HCT116 (cell line): Measurements from ENCODE around the gene GHDC. TPM values are rescaled to one million over a fixed set of nuclear protein-coding genes. Genes with fewer than 3 reads are reported as not detected.

Experiments
- ATAC-seq: fragments of 200-7000 bp; cut with Tn5 transposase; 2 replicates; pipeline ENCODE4 v1.9.1; 2020; ENCODE audit warnings: mild to moderate bottlenecking, moderate library complexity
- BruUV-seq: library from RNA; stranded (reverse); fragments of 400-500 nt; replicated peaks from 2 replicates; lab custom pipeline; 2021; lab: Mats Ljungman, UMichigan
- CTCF ChIA-PET: fragments of 300-600 bp; sonication (Branson Sonifier 250); formaldehyde crosslinking; loops from one replicate; lab custom pipeline; 2021; ENCODE audit warnings: antibody characterized with exemption; lab: Charles Lee
- POLR2A ChIA-PET: fragments of 300-600, 350-600 bp; sonication (Branson Sonifier 250); formaldehyde crosslinking; loops from one replicate; lab custom pipeline; 2021; ENCODE audit warnings: antibody characterized with exemption; lab: Charles Lee
- RAD21 ChIA-PET, 2 experiments: fragments of 300-600 bp; sonication (Branson Sonifier 250); formaldehyde crosslinking; loops; one replicate each; lab custom pipeline; 2023; ENCODE audit warnings: low total read pairs in 2 of 2; ENCODE audit not compliant: uncharacterized antibody in 2 of 2, unreplicated experiment in 2 of 2, low non-redundant PET in 1 of 2; lab: Charles Lee
- DNase-seq: peaks from one replicate; pipeline ENCODE4 v3.0.0-alpha.2; 2010; ENCODE audit warnings: low read depth, low spot score
- H2AFZ ChIP-seq: fragments of 200-600 bp; shearing (Covaris generic), sonication (generic); 2 replicates; pipeline ENCODE4 v1.6.1; 2017; ENCODE audit warnings: low read depth, mixed run types, mixed read lengths, antibody characterized with exemption, low read length; ENCODE audit not compliant: poor library complexity, severe bottlenecking
- H3K27ac ChIP-seq: 2 replicates; pipeline ENCODE4 v1.5.1; 2012; ENCODE audit warnings: low read depth, low read length
- H3K27me3 ChIP-seq: fragments of 200-600 bp; sonication (generic); 2 replicates; pipeline ENCODE4 v1.6.1; 2016; ENCODE audit warnings: mixed run types, low read length, mixed read lengths; ENCODE audit not compliant: insufficient read depth
- H3K36me3 ChIP-seq, 2 experiments: fragments of 200-500 bp in 1 of 2; fragments of 200-600 bp in 1 of 2; sonication (Bioruptor generic) in 1 of 2; sonication (generic) in 1 of 2; 2 replicates each; pipeline versions ENCODE4 v1.5.1 to v1.6.1; 2014 to 2016; ENCODE audit warnings: low read length in 2 of 2, inconsistent platforms in 1 of 2, mixed read lengths in 1 of 2, mixed run types in 1 of 2; ENCODE audit not compliant: insufficient read depth in 2 of 2, control insufficient read depth in 1 of 2
- H3K4me1 ChIP-seq, 2 experiments: fragments of 200-600 bp in 1 of 2; sonication (generic) in 1 of 2; 2 replicates each; pipeline versions ENCODE4 v1.5.1 to v1.6.1; 2012 to 2017; ENCODE audit warnings: low read length in 2 of 2, inconsistent platforms in 1 of 2, mild to moderate bottlenecking in 1 of 2, mixed read lengths in 1 of 2, mixed run types in 1 of 2, moderate library complexity in 1 of 2; ENCODE audit not compliant: insufficient read depth in 2 of 2, control insufficient read depth in 1 of 2
- H3K4me2 ChIP-seq: fragments of 200-600 bp; sonication (generic); 2 replicates; pipeline ENCODE4 v1.6.1; 2017; ENCODE audit warnings: mixed run types, low read length, mixed read lengths
- H3K4me3 ChIP-seq, 2 experiments: fragments of 200-600 bp in 1 of 2; sonication (generic) in 1 of 2; replicated peaks in 1 of 2; 2 replicates each; pipeline ENCODE4 v1.5.1; 2011 to 2016; ENCODE audit warnings: low read length in 2 of 2, control low read depth in 1 of 2, low read depth in 1 of 2, mild to moderate bottlenecking in 1 of 2, mixed read lengths in 1 of 2, mixed run types in 1 of 2
- H3K79me2 ChIP-seq: fragments of 200-600 bp; sonication (generic); 2 replicates; pipeline ENCODE4 v1.6.1; 2017; ENCODE audit warnings: mild to moderate bottlenecking, mixed run types, low read length, moderate library complexity, mixed read lengths; ENCODE audit not compliant: insufficient read depth
- H3K9ac ChIP-seq: fragments of 200-600 bp; sonication (generic); 2 replicates; pipeline ENCODE4 v1.6.1; 2016; ENCODE audit warnings: low read length, mixed read lengths
- H3K9me2 ChIP-seq: fragments of 200-600 bp; sonication (generic), shearing (Covaris generic); 2 replicates; pipeline ENCODE4 v1.6.1; 2017; ENCODE audit warnings: mixed run types, mild to moderate bottlenecking, moderate library complexity; ENCODE audit not compliant: insufficient read depth
- H3K9me3 ChIP-seq, 2 experiments: fragments of 200-500 bp in 1 of 2; fragments of 200-600 bp in 1 of 2; sonication (Bioruptor generic) in 1 of 2; sonication (generic) in 1 of 2; 2 replicates each; pipeline ENCODE4 v1.6.1; 2014 to 2017; ENCODE audit warnings: low read length in 2 of 2, mixed read lengths in 2 of 2, inconsistent platforms in 1 of 2, low read depth in 1 of 2, mild to moderate bottlenecking in 1 of 2, mixed run types in 1 of 2, moderate library complexity in 1 of 2; ENCODE audit not compliant: control insufficient read depth in 1 of 2, insufficient read depth in 1 of 2
- H4K20me1 ChIP-seq: fragments of 200-600 bp; sonication (generic), shearing (Covaris generic); 2 replicates; pipeline ENCODE4 v1.6.1; 2017; ENCODE audit warnings: mixed run types, mild to moderate bottlenecking, moderate library complexity; ENCODE audit not compliant: insufficient read depth
- CBX3 ChIP-seq: IDR thresholded peaks from 2 replicates; pipeline ENCODE4 v1.6.1; 2012; ENCODE audit warnings: low read depth
- CEBPB ChIP-seq: IDR thresholded peaks from 2 replicates; pipeline ENCODE4 v1.6.1; 2012; ENCODE audit warnings: low read depth
- CTCF ChIP-seq, 3 experiments: fragments of 200-600 bp in 1 of 3; sonication (generic) in 1 of 3; IDR thresholded peaks in 2 of 3; conservative IDR thresholded peaks in 1 of 3; 2 replicates each; pipeline ENCODE4 v1.5.1; 2012 to 2017; ENCODE audit warnings: low read depth in 2 of 3, low read length in 2 of 3, antibody characterized with exemption in 1 of 3, borderline replicate concordance in 1 of 3, control low read depth in 1 of 3, mild to moderate bottlenecking in 1 of 3, mixed read lengths in 1 of 3, mixed run types in 1 of 3, moderate library complexity in 1 of 3; ENCODE audit not compliant: insufficient read depth in 1 of 3
- EGR1 ChIP-seq: IDR thresholded peaks from 2 replicates; pipeline ENCODE4 v1.6.1; 2012; ENCODE audit warnings: low read depth
- EZH2 ChIP-seq: fragments of 200-600 bp; sonication (generic); IDR thresholded peaks from 2 replicates; pipeline ENCODE4 v1.6.1; 2017; ENCODE audit warnings: antibody characterized with exemption, mixed run types
- FOSL1 ChIP-seq: IDR thresholded peaks from 2 replicates; pipeline ENCODE4 v1.6.1; 2012; ENCODE audit warnings: low read depth
- JUND ChIP-seq: IDR thresholded peaks from 2 replicates; pipeline ENCODE4 v1.6.1; 2012
- POLR2AphosphoS5 ChIP-seq: IDR thresholded peaks from 2 replicates; pipeline ENCODE4 v1.6.1; 2011; ENCODE audit warnings: mild to moderate bottlenecking, low read depth, low read length, moderate library complexity
- REST ChIP-seq: IDR thresholded peaks from 2 replicates; pipeline ENCODE4 v1.6.1; 2012; ENCODE audit warnings: low read depth
- SIN3A ChIP-seq: IDR thresholded peaks from 2 replicates; pipeline ENCODE4 v1.6.1; 2012; ENCODE audit warnings: low read depth
- TCF7L2 ChIP-seq: IDR thresholded peaks from 2 replicates; pipeline ENCODE4 v1.7.0; 2011; ENCODE audit warnings: borderline replicate concordance, inconsistent platforms; ENCODE audit not compliant: insufficient read depth, insufficient read length; ENCODE audit errors: extremely low read depth
- YY1 ChIP-seq: IDR thresholded peaks from 2 replicates; pipeline ENCODE4 v1.6.1; 2011; ENCODE audit warnings: low read length, low read depth, moderate library complexity, mild to moderate bottlenecking; ENCODE audit not compliant: insufficient replicate concordance; ENCODE audit errors: extremely low read depth
- ZBTB33 ChIP-seq: IDR thresholded peaks from 2 replicates; pipeline ENCODE4 v1.6.1; 2011; ENCODE audit warnings: mild to moderate bottlenecking, low read length, moderate library complexity; ENCODE audit not compliant: insufficient replicate concordance; ENCODE audit errors: extremely low read depth
- ZFX ChIP-seq: fragments of 450-650 bp; IDR thresholded peaks from 2 replicates; pipeline ENCODE4 v1.6.1; 2017
- intact Hi-C: fragments of 100-400 bp; cut with micrococcal nuclease; formaldehyde crosslinking; loops from 2 replicates; pipeline ENCODE4 v1.10.0; 2022
- total RNA-seq: library from RNA; stranded (reverse); gene quantifications from one replicate; pipeline ENCODE4 v1.2.1, GENCODE V29; 2021; ENCODE audit not compliant: unreplicated experiment
- TF ChIP-seq, protein P1 (sequence below): IDR thresholded peaks from 2 replicates; pipeline ENCODE4 v1.6.1; 2012
- TF ChIP-seq, protein P2 (sequence below): IDR thresholded peaks from 2 replicates; pipeline ENCODE4 v1.6.1; 2012

The GHDC gene
- total RNA-seq, 1 experiment from 2014 or later: 13.2 TPM

GRCh38 chr17:42180411-42180921 lies 13.8 kb downstream of the GHDC start:
- H3K4me3 ChIP-seq: no peak overlapping the region
- no peak for DNase-seq

More at GRCh38 chr17:42180411-42180921, 13.8 kb downstream of the GHDC start:
- Histone ChIP-seq H4K20me1 (no peaks in the 10 kb centered on the region), H3K36me3 (no peaks in the 10 kb centered on the region), H3K27me3 (no peaks in the 10 kb centered on the region), H3K9me2 (no peaks in the 10 kb centered on the region), H3K79me2 (no peaks in the 10 kb centered on the region), H3K9me3 (no peaks in the 10 kb centered on the region), H3K4me2 (no peak overlapping the region), H2AFZ (no peak overlapping the region), H3K9ac (no peak overlapping the region), H3K4me1 (peaks cover 14 to 27% of the 10 kb centered on the region in 2 experiments), H3K27ac (no peak overlapping the region)
- ATAC-seq: no peak
- TF ChIP-seq CBX3 (no peak), REST (no peak), POLR2AphosphoS5 (no peak), CTCF (IDR thresholded peaks at IDR 0.05 in 2 of 3, conservative IDR thresholded peaks at IDR 0.05 in 1 of 3; ENCODE audit: borderline replicate concordance in 1 of 3, insufficient read depth in 1 of 3, low read depth in 2 of 3, low read length in 2 of 3) (no peak), SIN3A (no peak), ZFX (no peak), EZH2 (no peak), YY1 (no peak), FOSL1 (no peak), TCF7L2 (no peak), JUND (no peak), CEBPB (no peak), EGR1 (no peak), ZBTB33 (no peak)
- TF ChIP-seq, protein P1, sequence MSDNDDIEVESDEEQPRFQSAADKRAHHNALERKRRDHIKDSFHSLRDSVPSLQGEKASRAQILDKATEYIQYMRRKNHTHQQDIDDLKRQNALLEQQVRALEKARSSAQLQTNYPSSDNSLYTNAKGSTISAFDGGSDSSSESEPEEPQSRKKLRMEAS: no peak
- TF ChIP-seq, protein P2, sequence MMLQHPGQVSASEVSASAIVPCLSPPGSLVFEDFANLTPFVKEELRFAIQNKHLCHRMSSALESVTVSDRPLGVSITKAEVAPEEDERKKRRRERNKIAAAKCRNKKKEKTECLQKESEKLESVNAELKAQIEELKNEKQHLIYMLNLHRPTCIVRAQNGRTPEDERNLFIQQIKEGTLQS: no peak
- ChIA-PET POLR2A (no interaction called here), CTCF (no interaction called here), RAD21 (no interaction called here)
- no TSS peak for BruUV-seq
- intact Hi-C loops: no loop called here
